HCT116 (cell line): ENCODE results near the gene FBRS. TPM values are rescaled to one million over a fixed set of nuclear protein-coding genes. Genes with fewer than 3 reads are reported as not detected.

ENCODE experiments used
- CBX3 ChIP-seq: IDR thresholded peaks from 2 replicates; pipeline ENCODE4 v1.6.1; 2012; ENCODE audit warnings: low read depth
- POLR2AphosphoS5 ChIP-seq: IDR thresholded peaks from 2 replicates; pipeline ENCODE4 v1.6.1; 2011; ENCODE audit warnings: mild to moderate bottlenecking, low read depth, low read length, moderate library complexity
- SRF ChIP-seq: IDR thresholded peaks from 2 replicates; pipeline ENCODE4 v1.6.1; 2012; ENCODE audit warnings: low read depth
- total RNA-seq: library from RNA; stranded (reverse); gene quantifications from one replicate; pipeline ENCODE4 v1.2.1, GENCODE V29; 2021; ENCODE audit not compliant: unreplicated experiment

Gene FBRS
- total RNA-seq, 1 experiment from 2014 or later: 65.3 TPM

DNA sequence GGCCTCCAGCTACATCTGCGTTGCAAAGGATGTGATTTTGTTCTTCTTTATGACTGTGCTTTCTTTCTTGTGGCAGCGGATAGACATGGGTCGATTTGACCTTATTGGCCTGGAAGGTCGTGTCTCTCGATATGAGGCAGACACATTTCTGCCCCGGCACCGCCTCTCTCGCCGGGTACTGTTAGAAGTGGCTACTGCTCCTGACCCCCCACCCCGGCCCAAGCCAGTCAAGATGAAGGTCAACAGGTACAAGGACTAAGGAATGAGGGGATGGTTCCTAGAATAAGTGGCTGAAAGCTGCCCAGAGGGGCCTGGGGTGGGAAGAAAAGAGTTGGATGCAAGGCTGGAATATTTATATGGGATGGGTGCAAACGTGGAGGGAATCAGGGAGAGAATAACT is 61.9 kb downstream of the FBRS start (continued):
- TF ChIP-seq SRF (no peak), POLR2AphosphoS5 (no peak), CBX3 (no peak)

Other genes with a start within 250 kb of the FBRS start
- 125 TPM for gene DCTPP1, start 228.4 kb upstream of the FBRS start, total RNA-seq
- gene SEPHS2, start 212.6 kb upstream of the FBRS start, total RNA-seq: 51.3 TPM
- gene ITGAL, start 185.7 kb upstream of the FBRS start, total RNA-seq: 1.4 TPM
- 48.8 TPM for gene ZNF768, start 131.9 kb upstream of the FBRS start, total RNA-seq
- gene ZNF747, start 123.6 kb upstream of the FBRS start, total RNA-seq: 2.1 TPM
- 9.1 TPM for gene ZNF764, start 100.1 kb upstream of the FBRS start, total RNA-seq
- gene ZNF688, start 86.7 kb upstream of the FBRS start, total RNA-seq: 3.6 TPM
- gene ZNF785, start 72.7 kb upstream of the FBRS start, total RNA-seq: 0.15 TPM
- 10.3 TPM for gene ZNF689, start 48.0 kb upstream of the FBRS start, total RNA-seq
- 56.2 TPM for gene PRR14, start 7.5 kb upstream of the FBRS start, total RNA-seq
- gene SRCAP, start 40.7 kb downstream of the FBRS start, total RNA-seq: 59.6 TPM
- gene PHKG2, start 90.0 kb downstream of the FBRS start, total RNA-seq: 32.6 TPM
- gene CFAP119, start 103.6 kb downstream of the FBRS start, total RNA-seq: 12.6 TPM
- gene RNF40, start 103.9 kb downstream of the FBRS start, total RNA-seq: 90.3 TPM
- 18.4 TPM for gene ZNF629, start 128.8 kb downstream of the FBRS start, total RNA-seq
- gene BCL7C, start 235.6 kb downstream of the FBRS start, total RNA-seq: 44.9 TPM
- 1.4 TPM for gene CTF1, start 238.2 kb downstream of the FBRS start, total RNA-seq